ENCODE measurements around the gene TNNC2. TPM values are rescaled to one million over a fixed set of nuclear protein-coding genes. Genes with fewer than 3 reads are reported as not detected.

Gene TNNC2
- total and polyA plus RNA-seq, 2 of the 8 experiments (the other 6 are each of a cell fraction or from before 2014, with no cell fraction given): 5.7 to 7.6 TPM

GRCh38 chr20:45823949-45824835, 2.9 kb downstream of the TNNC2 start:
- peak overlapping the region; percentile 94; the same call in 1 of the 2 replicates for H2BK12ac ChIP-seq (ENCODE audit: low read depth, low read length)
- 42% methylated on average over 48 of the region's 57 CpGs; no CpG with 5 or more reads in 1 of the 2 experiments for WGBS, 2 experiments (ENCODE audit: extremely low coverage in 1 of 2, insufficient coverage in 1 of 2, insufficient read length in 1 of 2, insufficient replicate concordance in 2 of 2, low coverage in 1 of 2, low lambda C conversion rate in 2 of 2, missing lambda C conversion rate in 1 of 2)
- H3K23me2 ChIP-seq (ENCODE audit: low read depth, low read length): peaks cover 2% of the 10 kb centered on the region; the same call in 1 of the 2 replicates
- H4K20me1 ChIP-seq (replicated peaks in 1 of 2; ENCODE audit: control insufficient read depth in 1 of 2, insufficient read depth in 2 of 2, low read length in 2 of 2): no peaks in the 10 kb centered on the region
- no peak overlapping the region for H2BK120ac ChIP-seq (replicated peaks; ENCODE audit: low read depth, low read length)
- H3K4ac ChIP-seq (replicated peaks; ENCODE audit: insufficient read length, low read depth, low read length): peak overlapping the region; percentile 81
- H2BK5ac ChIP-seq (ENCODE audit: low read depth, low read length): peak overlapping the region; percentile 79; the same call in 1 of the 2 replicates
- no peak overlapping the region for H3K14ac ChIP-seq (ENCODE audit: insufficient read length)
- H3K23ac ChIP-seq (ENCODE audit: insufficient read length): no peak overlapping the region
- CTCF ChIA-PET (ENCODE audit: partially characterized antibody): interaction anchor here (0.6 to 3.6 kb wide), 27 partner anchors 10 to 1267 kb away, joined by 3 to 18 read pairs (median 3); partner anchors contain the start of genes SNX21, UBE2C and ZSWIM1
- H2BK15ac ChIP-seq (ENCODE audit: low read length): peak overlapping the region; percentile 94; the same call in 1 of the 2 replicates
- no peaks in the 10 kb centered on the region; a peak in 1 of 8 replicates for H3K36me3 ChIP-seq (ENCODE audit: control insufficient read depth in 2 of 4, insufficient read depth in 4 of 4, low read length in 3 of 4)
- peak overlapping the region; percentile 84 for H4K8ac ChIP-seq (ENCODE audit: extremely low read depth, insufficient read depth, low read length)
- H2AK5ac ChIP-seq (ENCODE audit: low read depth, low read length): peak overlapping the region; percentile 80; the same call in 1 of the 2 replicates
- H4K91ac ChIP-seq (replicated peaks; ENCODE audit: insufficient read length, low read length): peak overlapping the region; percentile 93
- POLR2A ChIA-PET (ENCODE audit: partially characterized antibody): interaction anchor here (0.8 to 11.0 kb wide), 21 partner anchors 10 to 137 kb away, joined by 3 to 96 read pairs (median 4); partner anchors contain the start of genes DNTTIP1, PCIF1, SNX21 and UBE2C
- peaks cover 0 to 12% (median 10%) of the 10 kb centered on the region in 4 experiments; a peak in 4 of 7 replicates for H3K27me3 ChIP-seq (replicated peaks in 1 of 4; ENCODE audit: control insufficient read depth in 3 of 4, extremely low read depth in 1 of 4, insufficient read depth in 3 of 4, low read length in 3 of 4)
- no peaks in the 10 kb centered on the region for H3K9me3 ChIP-seq (ENCODE audit: insufficient read depth in 2 of 2, low read depth in 1 of 2, low read length in 1 of 2)
- peak; percentile 53 to 77 for DNase-seq (ENCODE audit: low read depth in 1 of 2, low spot score in 2 of 2)
- H2AFZ ChIP-seq (ENCODE audit: low read length): peak overlapping the region; percentile 83; the same call in 1 of the 2 replicates
- H2BK20ac ChIP-seq (ENCODE audit: low read length): peak overlapping the region; percentile 67; the same call in 1 of the 2 replicates
- no peaks in the 10 kb centered on the region for H3K79me2 ChIP-seq (ENCODE audit: control insufficient read depth in 1 of 2, insufficient read depth in 2 of 2, low read length in 2 of 2)
- H3K27ac ChIP-seq (ENCODE audit: low read depth, low read length): no peak overlapping the region
- H3K79me1 ChIP-seq (ENCODE audit: low read depth, low read length): no peaks in the 10 kb centered on the region
- no peak for FAIRE-seq
- peak overlapping the region; percentile 44 for H3K18ac ChIP-seq (ENCODE audit: extremely low read depth, low read length)
- no peak overlapping the region for H3K56ac ChIP-seq (replicated peaks; ENCODE audit: insufficient read length, low read depth, low read length)
- peaks cover 0 to 12% (median 5%) of the 10 kb centered on the region in 4 experiments; a peak in 6 of 7 replicates for H3K4me1 ChIP-seq (replicated peaks in 1 of 4; ENCODE audit: control insufficient read depth in 3 of 4, insufficient read depth in 4 of 4, low read length in 3 of 4)
- H3K4me3 ChIP-seq (ENCODE audit: extremely low read depth in 1 of 4, insufficient read depth in 2 of 4, low read depth in 3 of 4, low read length in 4 of 4): peak overlapping the region in 3 of 4 experiments; percentile 5 to 44 (median 6); a peak in 4 of 8 replicates
- peak overlapping the region; percentile 10 to 62 for H3K4me2 ChIP-seq (ENCODE audit: insufficient read depth in 1 of 2, low read depth in 2 of 2, low read length in 2 of 2)
- H3K9ac ChIP-seq (replicated peaks in 1 of 4; ENCODE audit: extremely low read depth in 1 of 4, low read depth in 3 of 4, low read length in 3 of 4): no peak overlapping the region; a peak in 2 of 7 replicates
- peak overlapping the region; percentile 28 for H4K5ac ChIP-seq (ENCODE audit: insufficient read length, low read depth, low read length)
- TF ChIP-seq, protein P1, sequence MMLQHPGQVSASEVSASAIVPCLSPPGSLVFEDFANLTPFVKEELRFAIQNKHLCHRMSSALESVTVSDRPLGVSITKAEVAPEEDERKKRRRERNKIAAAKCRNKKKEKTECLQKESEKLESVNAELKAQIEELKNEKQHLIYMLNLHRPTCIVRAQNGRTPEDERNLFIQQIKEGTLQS (IDR thresholded peaks at IDR 0.05; ENCODE audit: insufficient read depth, low read depth, low read length): no peak
- TF ChIP-seq BRCA1 (IDR thresholded peaks at IDR 0.05; ENCODE audit: low read depth, low read length): no peak
- no peak for TF ChIP-seq ZNF274 (IDR thresholded peaks at IDR 0.05; ENCODE audit: borderline replicate concordance, extremely low read depth, low read length)
- TF ChIP-seq SRF (IDR thresholded peaks at IDR 0.05; ENCODE audit: low read depth, low read length): no peak
- TF ChIP-seq, protein P2, sequence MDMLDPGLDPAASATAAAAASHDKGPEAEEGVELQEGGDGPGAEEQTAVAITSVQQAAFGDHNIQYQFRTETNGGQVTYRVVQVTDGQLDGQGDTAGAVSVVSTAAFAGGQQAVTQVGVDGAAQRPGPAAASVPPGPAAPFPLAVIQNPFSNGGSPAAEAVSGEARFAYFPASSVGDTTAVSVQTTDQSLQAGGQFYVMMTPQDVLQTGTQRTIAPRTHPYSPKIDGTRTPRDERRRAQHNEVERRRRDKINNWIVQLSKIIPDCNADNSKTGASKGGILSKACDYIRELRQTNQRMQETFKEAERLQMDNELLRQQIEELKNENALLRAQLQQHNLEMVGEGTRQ (IDR thresholded peaks at IDR 0.05; ENCODE audit: low read length): peak; percentile 32; the same call in 1 of the 2 replicates
- no peak for TF ChIP-seq JUND (IDR thresholded peaks at IDR 0.05; ENCODE audit: low read length)
- TF ChIP-seq RNF2 (IDR thresholded peaks at IDR 0.05; ENCODE audit: borderline replicate concordance, low read depth, low read length, missing control alignments, poor library complexity, severe bottlenecking): peak; percentile 68
- no peak for TF ChIP-seq KDM1A (IDR thresholded peaks at IDR 0.05; ENCODE audit: borderline replicate concordance, low read length)

Measured in H1 (cell line).